ENCODE data around the gene CFAP410. TPM values are rescaled to one million over a fixed set of nuclear protein-coding genes. Genes with fewer than 3 reads are reported as not detected.
A peak's percentile ranks its signal among the peaks of the same experiment; 100 is the strongest.

CFAP410 gene
- total and polyA plus RNA-seq, 2 of the 13 experiments (the other 11 are each of a cell fraction or from before 2014, with no cell fraction given), result 8.0 to 20.1 TPM

DNA sequence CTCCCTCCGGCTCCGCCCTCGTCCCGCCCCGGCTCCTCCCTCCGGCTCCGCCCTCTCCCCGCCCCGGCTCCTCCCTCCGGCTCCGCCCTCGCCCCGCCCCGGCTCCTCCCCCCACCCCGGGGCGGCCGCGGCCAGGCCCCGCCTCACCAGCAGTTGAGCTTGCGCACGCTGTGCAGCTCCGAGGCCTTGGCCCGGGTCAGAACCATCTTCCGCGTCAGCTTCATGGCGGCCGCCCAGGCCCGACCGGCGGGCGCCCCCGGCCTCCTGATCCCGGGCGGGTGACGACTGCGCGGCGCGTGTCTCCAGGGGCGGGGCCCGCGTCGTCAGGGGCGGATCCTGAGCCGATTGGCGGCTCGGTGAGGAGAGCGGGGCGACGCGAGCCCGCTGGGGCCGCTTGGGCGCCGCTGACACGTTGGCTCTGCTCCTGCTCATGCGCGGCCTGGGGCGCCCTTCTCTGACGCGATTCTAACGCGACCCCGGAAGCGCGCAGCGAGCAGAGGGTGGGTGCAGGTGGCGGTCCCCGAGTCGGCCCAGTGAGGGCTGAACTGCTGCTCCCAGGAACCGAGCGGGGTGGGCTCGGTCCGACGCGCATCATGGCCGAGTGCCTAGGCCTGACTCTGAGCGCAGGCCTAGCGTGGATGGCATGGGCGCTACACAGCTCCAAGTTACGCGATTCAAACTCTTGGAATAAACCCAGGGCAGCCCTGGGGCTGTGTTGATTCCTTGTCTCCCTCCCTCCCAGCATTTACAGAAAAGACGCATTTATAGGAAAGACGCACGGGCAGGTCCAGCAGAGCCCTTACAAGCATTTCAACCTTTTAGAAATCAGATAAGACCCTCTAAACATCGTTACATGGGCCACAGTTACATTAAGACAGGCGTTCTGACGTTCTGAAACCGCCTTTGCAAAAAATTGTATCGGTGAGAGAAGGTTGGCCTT, at the start of gene CFAP410 (continued):
- TF ChIP-seq ZFP41 (CRISPR knock-in tag; IDR thresholded peaks at IDR 0.05; ENCODE audit: borderline replicate concordance), result no peak
- TF ChIP-seq KLF16 (CRISPR knock-in tag; IDR thresholded peaks at IDR 0.05), result peak in 1 of 2 experiments; percentile 84; a peak in 2 of 4 replicates
- TF ChIP-seq KLF15 (CRISPR knock-in tag; IDR thresholded peaks at IDR 0.05; ENCODE audit: borderline replicate concordance), result peak; percentile 42; the same call in 1 of the 2 replicates
- no peak for TF ChIP-seq SETDB1 (CRISPR knock-in tag; IDR thresholded peaks at IDR 0.05; ENCODE audit: borderline replicate concordance)
- TF ChIP-seq, protein P1, sequence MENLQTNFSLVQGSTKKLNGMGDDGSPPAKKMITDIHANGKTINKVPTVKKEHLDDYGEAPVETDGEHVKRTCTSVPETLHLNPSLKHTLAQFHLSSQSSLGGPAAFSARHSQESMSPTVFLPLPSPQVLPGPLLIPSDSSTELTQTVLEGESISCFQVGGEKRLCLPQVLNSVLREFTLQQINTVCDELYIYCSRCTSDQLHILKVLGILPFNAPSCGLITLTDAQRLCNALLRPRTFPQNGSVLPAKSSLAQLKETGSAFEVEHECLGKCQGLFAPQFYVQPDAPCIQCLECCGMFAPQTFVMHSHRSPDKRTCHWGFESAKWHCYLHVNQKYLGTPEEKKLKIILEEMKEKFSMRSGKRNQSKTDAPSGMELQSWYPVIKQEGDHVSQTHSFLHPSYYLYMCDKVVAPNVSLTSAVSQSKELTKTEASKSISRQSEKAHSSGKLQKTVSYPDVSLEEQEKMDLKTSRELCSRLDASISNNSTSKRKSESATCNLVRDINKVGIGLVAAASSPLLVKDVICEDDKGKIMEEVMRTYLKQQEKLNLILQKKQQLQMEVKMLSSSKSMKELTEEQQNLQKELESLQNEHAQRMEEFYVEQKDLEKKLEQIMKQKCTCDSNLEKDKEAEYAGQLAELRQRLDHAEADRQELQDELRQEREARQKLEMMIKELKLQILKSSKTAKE (CRISPR knock-in tag; IDR thresholded peaks at IDR 0.05; ENCODE audit: borderline replicate concordance), result no peak
- 0 out of 2 replicates have a peak, but pooled peaks have one; percentile 35 for TF ChIP-seq ZC3H13 (CRISPR knock-in tag; IDR thresholded peaks at IDR 0.05)
- TF ChIP-seq RBM22 (optimal IDR thresholded peaks at IDR 0.05; ENCODE audit: low read length), result no peak
- 0 out of 2 replicates have a peak, but pooled peaks have one; percentile 63 for TF ChIP-seq PAX8 (CRISPR knock-in tag; IDR thresholded peaks at IDR 0.05; ENCODE audit: borderline replicate concordance)
- TF ChIP-seq ZNF34 (CRISPR knock-in tag; IDR thresholded peaks at IDR 0.05; ENCODE audit: borderline replicate concordance), result 0 out of 2 replicates have a peak, but pooled peaks have one; percentile 66
- TF ChIP-seq MBD4 (IDR thresholded peaks at IDR 0.05; ENCODE audit: borderline replicate concordance, low read length), result no peak
- TF ChIP-seq FOXK2 (IDR thresholded peaks at IDR 0.05), result 0 out of 2 replicates have a peak, but pooled peaks have one; percentile 13
- no peak for TF ChIP-seq MAFK (conservative IDR thresholded peaks at IDR 0.05 in 1 of 2, IDR thresholded peaks at IDR 0.05 in 1 of 2; ENCODE audit: low read length in 2 of 2)
- TF ChIP-seq, protein P2, sequence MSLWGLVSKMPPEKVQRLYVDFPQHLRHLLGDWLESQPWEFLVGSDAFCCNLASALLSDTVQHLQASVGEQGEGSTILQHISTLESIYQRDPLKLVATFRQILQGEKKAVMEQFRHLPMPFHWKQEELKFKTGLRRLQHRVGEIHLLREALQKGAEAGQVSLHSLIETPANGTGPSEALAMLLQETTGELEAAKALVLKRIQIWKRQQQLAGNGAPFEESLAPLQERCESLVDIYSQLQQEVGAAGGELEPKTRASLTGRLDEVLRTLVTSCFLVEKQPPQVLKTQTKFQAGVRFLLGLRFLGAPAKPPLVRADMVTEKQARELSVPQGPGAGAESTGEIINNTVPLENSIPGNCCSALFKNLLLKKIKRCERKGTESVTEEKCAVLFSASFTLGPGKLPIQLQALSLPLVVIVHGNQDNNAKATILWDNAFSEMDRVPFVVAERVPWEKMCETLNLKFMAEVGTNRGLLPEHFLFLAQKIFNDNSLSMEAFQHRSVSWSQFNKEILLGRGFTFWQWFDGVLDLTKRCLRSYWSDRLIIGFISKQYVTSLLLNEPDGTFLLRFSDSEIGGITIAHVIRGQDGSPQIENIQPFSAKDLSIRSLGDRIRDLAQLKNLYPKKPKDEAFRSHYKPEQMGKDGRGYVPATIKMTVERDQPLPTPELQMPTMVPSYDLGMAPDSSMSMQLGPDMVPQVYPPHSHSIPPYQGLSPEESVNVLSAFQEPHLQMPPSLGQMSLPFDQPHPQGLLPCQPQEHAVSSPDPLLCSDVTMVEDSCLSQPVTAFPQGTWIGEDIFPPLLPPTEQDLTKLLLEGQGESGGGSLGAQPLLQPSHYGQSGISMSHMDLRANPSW (CRISPR knock-in tag; IDR thresholded peaks at IDR 0.05; ENCODE audit: borderline replicate concordance), result peak; percentile 70; the same call in 1 of the 2 replicates
- peak; percentile 99 for TF ChIP-seq SAP130 (CRISPR knock-in tag; IDR thresholded peaks at IDR 0.05; ENCODE audit: low read depth)
- TF ChIP-seq ARID2 (CRISPR knock-in tag; IDR thresholded peaks at IDR 0.05; ENCODE audit: borderline replicate concordance), result no peak
- peak; percentile 98 for TF ChIP-seq SPEN (CRISPR knock-in tag; IDR thresholded peaks at IDR 0.05; ENCODE audit: low read depth)
- TF ChIP-seq, protein P3, sequence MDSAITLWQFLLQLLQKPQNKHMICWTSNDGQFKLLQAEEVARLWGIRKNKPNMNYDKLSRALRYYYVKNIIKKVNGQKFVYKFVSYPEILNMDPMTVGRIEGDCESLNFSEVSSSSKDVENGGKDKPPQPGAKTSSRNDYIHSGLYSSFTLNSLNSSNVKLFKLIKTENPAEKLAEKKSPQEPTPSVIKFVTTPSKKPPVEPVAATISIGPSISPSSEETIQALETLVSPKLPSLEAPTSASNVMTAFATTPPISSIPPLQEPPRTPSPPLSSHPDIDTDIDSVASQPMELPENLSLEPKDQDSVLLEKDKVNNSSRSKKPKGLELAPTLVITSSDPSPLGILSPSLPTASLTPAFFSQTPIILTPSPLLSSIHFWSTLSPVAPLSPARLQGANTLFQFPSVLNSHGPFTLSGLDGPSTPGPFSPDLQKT (CRISPR knock-in tag; IDR thresholded peaks at IDR 0.05; ENCODE audit: borderline replicate concordance), result no peak
